Melanocyte of skin (primary cell): ENCODE results near the gene CSRP3. TPM values are rescaled to one million over a fixed set of nuclear protein-coding genes. Genes with fewer than 3 reads are reported as not detected.

Source experiments
- total RNA-seq, 2 donors: library from RNA; depleted of rRNA; stranded (reverse); fragments of >200 nt; gene quantifications; 2 replicates each; pipeline ENCODE4 v1.2.3, GENCODE V29; 2012

Gene CSRP3
- not detected for total RNA-seq

DNA sequence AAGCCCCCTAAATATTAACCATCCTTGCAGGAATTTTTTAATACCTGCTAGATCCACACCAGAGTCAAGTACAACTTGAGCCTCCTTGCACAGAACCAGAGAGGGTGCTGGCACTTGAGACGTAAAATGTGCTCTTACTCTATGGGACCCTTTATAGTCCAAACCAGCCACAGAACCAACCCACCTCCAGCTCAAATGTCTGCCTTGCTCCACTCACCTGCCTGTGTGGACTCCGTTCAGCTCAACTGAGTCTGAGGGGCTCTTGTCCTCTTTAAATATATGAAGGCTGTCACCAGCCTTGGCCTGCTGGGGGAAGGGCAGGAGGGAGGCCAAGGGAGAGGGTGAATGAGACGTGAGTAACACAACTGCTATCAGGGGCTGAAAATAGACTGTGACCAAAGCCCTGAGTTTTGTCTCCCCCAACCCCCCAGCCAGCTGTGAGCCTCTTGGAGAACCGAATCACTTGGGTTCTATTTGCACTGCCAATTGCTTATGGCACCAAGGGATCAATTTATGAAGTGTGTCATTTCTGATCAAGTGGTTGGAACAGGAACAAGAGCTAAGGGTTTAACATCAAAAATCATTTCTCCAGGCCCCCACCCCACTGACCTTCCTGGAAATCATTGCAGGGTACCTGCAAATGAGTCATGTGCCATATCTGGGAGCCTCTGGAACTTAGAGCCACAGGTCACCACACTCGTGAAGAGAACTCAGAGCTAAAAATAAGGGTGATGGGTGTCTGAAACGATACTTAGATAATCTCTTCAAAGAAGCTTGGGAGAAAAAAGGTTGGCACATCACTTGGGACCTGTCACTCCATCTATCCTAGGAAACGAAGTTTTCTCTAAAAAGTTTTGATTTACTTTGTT, at the start of gene CSRP3:
CSRP3 (minus strand) TSS at position 247 of the 869 bp plus-strand sequence. CDS start 9,535 bp downstream, outside the sequence.

DNA sequence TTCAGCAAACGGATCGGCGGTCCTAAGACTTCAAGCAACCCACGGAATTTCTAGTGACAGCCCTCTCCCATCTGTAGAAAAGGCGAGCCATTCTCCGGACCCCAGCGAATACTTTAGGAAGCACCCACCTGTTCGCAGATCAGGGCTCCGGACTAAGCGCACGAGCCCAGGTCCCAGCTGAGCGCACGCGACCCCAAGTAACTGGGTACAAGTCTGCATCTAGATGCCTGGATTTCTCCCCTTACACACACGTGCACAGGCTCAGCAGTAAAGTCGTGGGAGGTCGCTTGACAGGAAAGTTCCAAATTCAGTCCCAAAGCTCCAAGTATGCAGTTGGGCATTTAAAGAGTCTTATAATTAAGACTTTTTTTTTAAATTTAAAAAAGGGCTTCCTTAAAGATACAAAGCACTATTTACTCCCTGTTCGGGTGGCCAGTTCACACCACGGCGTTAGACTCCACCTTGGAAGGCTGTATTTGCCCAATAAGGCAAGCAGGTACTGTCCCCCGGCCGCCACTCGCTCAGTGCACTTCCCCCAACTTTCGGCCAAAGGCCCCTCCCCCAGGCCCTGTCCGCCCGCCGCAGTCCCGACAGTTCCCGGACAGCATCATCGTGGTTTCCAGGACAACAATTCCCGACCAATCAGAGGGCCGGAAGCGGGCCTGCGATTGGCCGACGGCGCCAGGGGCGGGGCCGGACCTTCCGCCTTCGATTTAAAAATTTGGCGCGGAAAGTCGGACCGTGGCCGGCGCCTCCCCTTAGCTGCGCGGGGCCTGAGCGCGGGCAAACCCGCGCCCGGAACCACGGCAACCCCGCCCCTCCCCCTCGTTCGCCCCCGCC, 38.9 kb upstream of the CSRP3 start, which contains the start of gene E2F8:
E2F8 (minus strand) TSS at position 526 of the 840 bp plus-strand sequence. CDS start 824 bp downstream, outside the sequence.

Other genes starting within 250 kb of the CSRP3 start
- gene MRGPRX2, start 141.3 kb downstream of the CSRP3 start, total RNA-seq = not detected
- gene ZDHHC13, start 84.8 kb downstream of the CSRP3 start, total RNA-seq = 10 to 100 TPM; 16.5 to 22.0 TPM
- 1 to 10 TPM in 1 of 2 donors, under 1 TPM in 1; 0.34 to 1.3 TPM for gene E2F8, start 39.0 kb upstream of the CSRP3 start, total RNA-seq